ENCODE data around the gene GRIN3A.

GRIN3A gene

DNA sequence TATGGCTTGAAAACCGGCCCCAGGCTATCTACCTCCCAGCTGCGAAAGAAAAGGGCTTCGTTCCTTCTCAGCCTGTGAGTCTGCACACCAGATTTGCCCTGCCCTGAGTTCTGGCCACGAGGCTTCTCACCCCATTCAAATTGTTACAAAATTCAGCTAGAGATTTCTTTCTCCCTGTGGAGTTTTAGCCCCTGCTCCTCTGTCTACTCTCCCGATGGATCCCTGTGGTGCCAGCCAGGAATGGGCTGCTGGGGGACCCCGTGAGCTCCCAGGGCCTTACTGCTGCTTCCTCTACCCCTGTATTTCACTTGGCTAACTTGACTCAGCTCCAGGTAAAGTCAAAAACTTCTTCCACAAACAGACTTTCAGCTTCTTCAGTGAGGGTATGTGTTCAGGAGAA lies 214.1 kb downstream of the GRIN3A start:
- H3K9me3 ChIP-seq (ENCODE audit: insufficient read depth, low read depth, low read length) = no peaks in the 10 kb centered on the region
- H2AFZ ChIP-seq (ENCODE audit: low read length) = no peak overlapping the region
- H3K27me3 ChIP-seq (ENCODE audit: insufficient read depth, low read length, poor library complexity, severe bottlenecking) = peaks cover 4% of the 10 kb centered on the region
- no peak overlapping the region for H3K9ac ChIP-seq (ENCODE audit: low read depth, low read length, poor library complexity, severe bottlenecking)
- TF ChIP-seq, protein P1, sequence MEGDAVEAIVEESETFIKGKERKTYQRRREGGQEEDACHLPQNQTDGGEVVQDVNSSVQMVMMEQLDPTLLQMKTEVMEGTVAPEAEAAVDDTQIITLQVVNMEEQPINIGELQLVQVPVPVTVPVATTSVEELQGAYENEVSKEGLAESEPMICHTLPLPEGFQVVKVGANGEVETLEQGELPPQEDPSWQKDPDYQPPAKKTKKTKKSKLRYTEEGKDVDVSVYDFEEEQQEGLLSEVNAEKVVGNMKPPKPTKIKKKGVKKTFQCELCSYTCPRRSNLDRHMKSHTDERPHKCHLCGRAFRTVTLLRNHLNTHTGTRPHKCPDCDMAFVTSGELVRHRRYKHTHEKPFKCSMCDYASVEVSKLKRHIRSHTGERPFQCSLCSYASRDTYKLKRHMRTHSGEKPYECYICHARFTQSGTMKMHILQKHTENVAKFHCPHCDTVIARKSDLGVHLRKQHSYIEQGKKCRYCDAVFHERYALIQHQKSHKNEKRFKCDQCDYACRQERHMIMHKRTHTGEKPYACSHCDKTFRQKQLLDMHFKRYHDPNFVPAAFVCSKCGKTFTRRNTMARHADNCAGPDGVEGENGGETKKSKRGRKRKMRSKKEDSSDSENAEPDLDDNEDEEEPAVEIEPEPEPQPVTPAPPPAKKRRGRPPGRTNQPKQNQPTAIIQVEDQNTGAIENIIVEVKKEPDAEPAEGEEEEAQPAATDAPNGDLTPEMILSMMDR (conservative IDR thresholded peaks at IDR 0.05; ENCODE audit: low read length) = no peak
- no peak for TF ChIP-seq EZH2phosphoT487 (IDR thresholded peaks at IDR 0.05; ENCODE audit: borderline replicate concordance)
- no peak overlapping the region for H3K4me2 ChIP-seq (ENCODE audit: low read depth, low read length, poor library complexity, severe bottlenecking)
- no peaks in the 10 kb centered on the region for H3K36me3 ChIP-seq (ENCODE audit: insufficient read depth, low read length)
- H3K4me3 ChIP-seq (ENCODE audit: low read length, poor library complexity, severe bottlenecking) = no peak overlapping the region
- no peaks in the 10 kb centered on the region for H3K79me2 ChIP-seq (ENCODE audit: insufficient read depth, low read length)
- H3K9me2 ChIP-seq (replicated peaks; ENCODE audit: low read depth, low read length) = no peaks in the 10 kb centered on the region
- no peaks in the 10 kb centered on the region for H3K4me1 ChIP-seq (ENCODE audit: insufficient read depth, low read length, poor library complexity, severe bottlenecking)
- no peaks in the 10 kb centered on the region for H4K20me1 ChIP-seq (ENCODE audit: insufficient read depth, low read length, poor library complexity, severe bottlenecking)
- H3F3A ChIP-seq (ENCODE audit: low read depth) = no peaks in the 10 kb centered on the region

Data from Loucy (cell line).